Measurements from ENCODE around the gene AVEN. TPM values are rescaled to one million over a fixed set of nuclear protein-coding genes. Genes with fewer than 3 reads are reported as not detected.

AVEN gene
- total and polyA plus RNA-seq, 9 of the 15 experiments (the other 6 are each of a cell fraction or from before 2014, with no cell fraction given) = 1.5 to 6.4 (median 4.7) TPM

GRCh38 chr15:33955945-33956344 is 83.1 kb downstream of the AVEN start (continued):
- no peak for TF ChIP-seq KLF10 (CRISPR knock-in tag; IDR thresholded peaks at IDR 0.05)
- no peak for TF ChIP-seq HSF4 (CRISPR knock-in tag; IDR thresholded peaks at IDR 0.05; ENCODE audit: borderline replicate concordance)
- TF ChIP-seq HMGN3 (IDR thresholded peaks at IDR 0.05; ENCODE audit: borderline replicate concordance, extremely low read depth, insufficient read length, low read depth, low read length) = no peak
- TF ChIP-seq BDP1 (IDR thresholded peaks at IDR 0.05; ENCODE audit: insufficient read depth, insufficient read length) = no peak
- TF ChIP-seq PTTG1 (tag; IDR thresholded peaks at IDR 0.05; ENCODE audit: low read depth) = no peak
- TF ChIP-seq ZNF274 (IDR thresholded peaks at IDR 0.05; ENCODE audit: borderline replicate concordance, low read depth, low read length) = no peak
- no peak for TF ChIP-seq ZKSCAN3 (CRISPR knock-in tag; IDR thresholded peaks at IDR 0.05)
- TF ChIP-seq JUNB (CRISPR knock-in tag; conservative IDR thresholded peaks at IDR 0.05) = no peak
- 0 out of 4 replicates have a peak, but pooled peaks of 1 of the 2 experiments have one; percentile 27 for TF ChIP-seq RCOR1 (IDR thresholded peaks at IDR 0.05; ENCODE audit: borderline replicate concordance in 1 of 2, low read depth in 2 of 2, low read length in 2 of 2)
- TF ChIP-seq ZNF445 (CRISPR knock-in tag; IDR thresholded peaks at IDR 0.05; ENCODE audit: low read depth) = no peak
- no peak for TF ChIP-seq MTA1 (IDR thresholded peaks at IDR 0.05; ENCODE audit: borderline replicate concordance)
- TF ChIP-seq GATAD2B (IDR thresholded peaks at IDR 0.05; ENCODE audit: borderline replicate concordance) = no peak
- TF ChIP-seq ETS2 (tag; IDR thresholded peaks at IDR 0.05; ENCODE audit: borderline replicate concordance, poor library complexity, severe bottlenecking) = no peak
- TF ChIP-seq RERE (CRISPR knock-in tag; IDR thresholded peaks at IDR 0.05; ENCODE audit: borderline replicate concordance) = no peak
- TF ChIP-seq, protein P1, sequence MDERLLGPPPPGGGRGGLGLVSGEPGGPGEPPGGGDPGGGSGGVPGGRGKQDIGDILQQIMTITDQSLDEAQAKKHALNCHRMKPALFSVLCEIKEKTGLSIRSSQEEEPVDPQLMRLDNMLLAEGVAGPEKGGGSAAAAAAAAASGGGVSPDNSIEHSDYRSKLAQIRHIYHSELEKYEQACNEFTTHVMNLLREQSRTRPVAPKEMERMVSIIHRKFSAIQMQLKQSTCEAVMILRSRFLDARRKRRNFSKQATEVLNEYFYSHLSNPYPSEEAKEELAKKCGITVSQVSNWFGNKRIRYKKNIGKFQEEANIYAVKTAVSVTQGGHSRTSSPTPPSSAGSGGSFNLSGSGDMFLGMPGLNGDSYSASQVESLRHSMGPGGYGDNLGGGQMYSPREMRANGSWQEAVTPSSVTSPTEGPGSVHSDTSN (CRISPR knock-in tag; IDR thresholded peaks at IDR 0.05; ENCODE audit: low read depth) = no peak
- TF ChIP-seq, protein P1 (tag; conservative IDR thresholded peaks at IDR 0.05; ENCODE audit: low read depth) = no peak
- TF ChIP-seq CTCF (IDR thresholded peaks at IDR 0.05 in 2 of 3, conservative IDR thresholded peaks at IDR 0.05 in 1 of 3; ENCODE audit: insufficient read depth in 2 of 3, low read depth in 1 of 3, low read length in 3 of 3) = peak; percentile 15 to 25 (median 24); a peak in 2 of 6 replicates
- TF ChIP-seq TCF7 (IDR thresholded peaks at IDR 0.05; ENCODE audit: borderline replicate concordance) = no peak
